ENCODE data around the gene TRAPPC5.

Gene TRAPPC5

DNA sequence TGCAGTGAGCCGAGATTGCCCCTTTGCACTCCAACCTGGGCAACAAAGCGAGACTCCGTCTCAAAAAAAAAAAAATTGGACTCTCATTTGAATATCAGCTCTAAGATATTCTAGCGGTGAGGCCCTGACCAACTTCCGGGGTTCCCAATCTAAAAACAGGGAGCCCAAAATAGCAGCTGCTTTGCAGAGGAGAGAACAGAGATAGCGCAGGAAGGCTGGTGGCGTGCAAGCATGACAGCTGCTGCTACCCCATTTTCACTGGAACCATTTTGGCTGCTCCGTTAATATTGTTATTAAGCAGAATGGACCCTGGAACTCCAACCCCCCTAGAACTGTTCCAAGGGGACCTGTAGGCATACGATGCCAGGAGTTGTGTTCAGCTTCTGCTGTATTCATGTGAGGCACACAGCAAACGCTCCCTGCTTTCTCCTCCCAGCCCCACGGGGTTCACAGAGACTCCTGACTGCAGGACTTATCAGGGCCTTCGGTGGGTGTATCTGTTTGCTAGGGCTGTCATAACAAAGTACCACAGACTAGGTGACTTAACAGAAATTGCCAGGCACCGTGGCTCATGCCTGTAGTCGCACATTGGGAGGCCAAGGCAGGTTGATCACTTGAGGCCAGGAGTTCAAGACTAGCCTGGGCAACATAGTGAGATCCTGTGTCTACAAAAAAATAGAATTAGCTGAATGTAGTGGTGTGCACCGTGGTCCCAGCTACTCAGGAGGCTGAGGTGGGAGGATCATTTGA lies 32.2 kb upstream of the TRAPPC5 start:
- H3K36me3 ChIP-seq = peaks cover 49% of the 10 kb centered on the region
- H3K27me3 ChIP-seq = no peaks in the 10 kb centered on the region
- H3K27ac ChIP-seq = peak overlapping the region; percentile 78
- no peaks in the 10 kb centered on the region for H3K9me3 ChIP-seq
- TF ChIP-seq, protein P1, sequence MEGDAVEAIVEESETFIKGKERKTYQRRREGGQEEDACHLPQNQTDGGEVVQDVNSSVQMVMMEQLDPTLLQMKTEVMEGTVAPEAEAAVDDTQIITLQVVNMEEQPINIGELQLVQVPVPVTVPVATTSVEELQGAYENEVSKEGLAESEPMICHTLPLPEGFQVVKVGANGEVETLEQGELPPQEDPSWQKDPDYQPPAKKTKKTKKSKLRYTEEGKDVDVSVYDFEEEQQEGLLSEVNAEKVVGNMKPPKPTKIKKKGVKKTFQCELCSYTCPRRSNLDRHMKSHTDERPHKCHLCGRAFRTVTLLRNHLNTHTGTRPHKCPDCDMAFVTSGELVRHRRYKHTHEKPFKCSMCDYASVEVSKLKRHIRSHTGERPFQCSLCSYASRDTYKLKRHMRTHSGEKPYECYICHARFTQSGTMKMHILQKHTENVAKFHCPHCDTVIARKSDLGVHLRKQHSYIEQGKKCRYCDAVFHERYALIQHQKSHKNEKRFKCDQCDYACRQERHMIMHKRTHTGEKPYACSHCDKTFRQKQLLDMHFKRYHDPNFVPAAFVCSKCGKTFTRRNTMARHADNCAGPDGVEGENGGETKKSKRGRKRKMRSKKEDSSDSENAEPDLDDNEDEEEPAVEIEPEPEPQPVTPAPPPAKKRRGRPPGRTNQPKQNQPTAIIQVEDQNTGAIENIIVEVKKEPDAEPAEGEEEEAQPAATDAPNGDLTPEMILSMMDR (IDR thresholded peaks at IDR 0.05) = no peak
- peaks cover 45 to 53% of the 10 kb centered on the region in 2 experiments for H3K4me1 ChIP-seq (ENCODE audit: control insufficient read depth in 1 of 2, insufficient read depth in 1 of 2, low read depth in 1 of 2, low read length in 1 of 2)
- no peak overlapping the region for H3K4me3 ChIP-seq (ENCODE audit: low read depth in 1 of 2, low read length in 1 of 2)

DNA sequence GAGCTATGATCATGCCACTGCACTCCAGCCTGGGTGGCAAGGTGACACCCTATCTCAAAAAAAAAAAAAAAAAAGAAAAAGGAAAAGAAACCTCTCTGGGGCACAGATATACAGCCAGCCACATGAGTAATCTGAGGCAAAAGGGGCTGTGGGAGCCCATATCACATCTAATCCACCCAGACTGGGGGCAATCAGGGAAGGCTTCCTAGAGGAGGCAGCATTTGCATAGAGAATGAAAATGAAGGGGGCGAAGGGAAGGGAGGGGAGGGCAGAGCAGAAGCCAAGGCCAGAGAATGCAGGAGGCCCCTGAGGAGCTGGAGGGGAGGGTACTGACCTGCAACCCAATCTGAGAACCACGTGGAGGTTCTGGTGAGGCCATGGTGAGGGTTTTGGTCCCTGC lies 30.5 kb upstream of the TRAPPC5 start:
- Histone ChIP-seq H3K4me3 (ENCODE audit: low read depth in 1 of 2, low read length in 1 of 2) (no peak overlapping the region), H3K27ac (no peak overlapping the region), H3K36me3 (peaks cover 36% of the 10 kb centered on the region), H3K27me3 (no peaks in the 10 kb centered on the region), H3K4me1 (ENCODE audit: control insufficient read depth in 1 of 2, insufficient read depth in 1 of 2, low read depth in 1 of 2, low read length in 1 of 2) (peaks cover 51 to 53% of the 10 kb centered on the region in 2 experiments), H3K9me3 (no peaks in the 10 kb centered on the region)
- TF ChIP-seq, protein P1 (IDR thresholded peaks at IDR 0.05) = no peak

DNA sequence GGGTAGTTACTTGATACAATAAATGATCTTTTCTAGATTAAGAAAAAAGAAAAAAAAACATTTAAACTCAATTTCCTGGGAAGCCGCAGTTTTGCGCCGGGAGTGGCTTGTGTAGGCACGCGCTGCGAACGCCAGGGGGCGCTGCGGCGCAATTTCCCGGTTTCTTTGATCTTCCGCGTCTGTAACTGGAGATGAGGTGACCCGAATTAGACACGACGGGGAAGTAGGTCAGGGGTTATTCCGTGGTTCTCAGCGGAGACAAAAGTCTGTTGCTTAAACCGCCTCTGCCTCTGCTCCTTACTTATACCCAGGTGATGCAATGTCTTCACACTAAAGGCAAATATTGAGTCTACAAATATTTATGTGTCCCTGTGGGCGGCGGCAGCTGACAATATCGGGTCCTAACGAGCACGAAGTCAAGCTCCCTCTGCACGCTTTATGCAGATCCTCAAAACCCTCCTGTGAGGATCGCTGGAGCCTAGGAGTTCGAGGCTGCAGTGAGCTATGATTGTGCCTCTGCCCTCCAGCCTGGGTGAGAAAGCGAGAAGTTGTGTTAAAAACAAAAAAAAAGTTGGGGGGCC lies 28.5 kb upstream of the TRAPPC5 start:
- peaks cover 55 to 56% of the 10 kb centered on the region in 2 experiments for H3K4me1 ChIP-seq (ENCODE audit: control insufficient read depth in 1 of 2, insufficient read depth in 1 of 2, low read depth in 1 of 2, low read length in 1 of 2)
- peak overlapping the region; percentile 91 for H3K27ac ChIP-seq
- no peaks in the 10 kb centered on the region for H3K27me3 ChIP-seq
- peaks cover 16% of the 10 kb centered on the region for H3K36me3 ChIP-seq
- no peaks in the 10 kb centered on the region for H3K9me3 ChIP-seq
- TF ChIP-seq, protein P1 (IDR thresholded peaks at IDR 0.05) = peak; percentile 98
- H3K4me3 ChIP-seq (ENCODE audit: low read depth in 1 of 2, low read length in 1 of 2) = peak overlapping the region; percentile 51 to 55

DNA sequence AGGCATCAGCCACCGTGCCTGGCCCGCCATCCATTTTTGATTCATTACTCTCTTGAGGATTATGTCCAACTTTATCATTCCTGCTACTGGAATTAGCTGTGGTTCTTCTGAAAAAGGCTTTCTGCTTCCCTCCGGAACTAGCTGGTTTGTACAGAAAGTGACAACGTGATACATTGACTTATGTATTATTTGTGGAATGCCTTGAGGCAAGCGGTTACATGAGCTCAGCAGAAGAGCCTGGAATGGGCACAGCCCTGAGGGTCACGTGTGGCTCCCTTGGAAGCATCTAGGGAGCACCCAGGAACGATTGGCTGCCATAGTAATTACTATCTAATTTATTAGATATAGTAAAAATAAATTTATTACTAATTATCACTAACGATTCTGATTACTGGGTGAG lies 26.2 kb upstream of the TRAPPC5 start:
- Histone ChIP-seq H3K4me1 (ENCODE audit: control insufficient read depth in 1 of 2, insufficient read depth in 1 of 2, low read depth in 1 of 2, low read length in 1 of 2) (peaks cover 77 to 78% of the 10 kb centered on the region in 2 experiments), H3K27ac (peak overlapping the region; percentile 91), H3K9me3 (no peaks in the 10 kb centered on the region), H3K27me3 (no peaks in the 10 kb centered on the region), H3K36me3 (no peaks in the 10 kb centered on the region), H3K4me3 (ENCODE audit: low read depth in 1 of 2, low read length in 1 of 2) (no peak overlapping the region)
- TF ChIP-seq, protein P1 (IDR thresholded peaks at IDR 0.05) = no peak

DNA sequence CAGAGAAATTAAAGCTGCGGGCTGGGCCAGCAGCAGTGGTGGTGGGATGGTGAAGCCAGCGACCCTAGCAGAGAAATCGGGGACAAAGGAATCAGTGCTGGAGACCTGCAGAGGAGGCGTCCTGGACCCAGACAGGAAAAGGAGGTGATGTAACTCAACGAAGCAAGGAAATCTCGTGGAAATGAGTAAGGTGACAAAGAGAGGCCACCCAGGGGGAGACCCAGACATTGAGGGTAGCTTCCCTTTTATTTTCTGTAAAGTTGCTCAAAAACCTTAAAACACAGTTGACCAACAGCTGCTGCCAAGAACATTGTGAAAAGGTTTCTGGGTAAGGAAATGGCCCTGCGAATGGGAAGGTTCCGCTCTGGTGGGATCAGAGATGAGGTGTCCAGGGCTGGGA lies 25.1 kb upstream of the TRAPPC5 start:
- Histone ChIP-seq H3K36me3 (no peaks in the 10 kb centered on the region), H3K27ac (peak overlapping the region; percentile 91), H3K9me3 (no peaks in the 10 kb centered on the region), H3K27me3 (no peaks in the 10 kb centered on the region), H3K4me1 (ENCODE audit: control insufficient read depth in 1 of 2, insufficient read depth in 1 of 2, low read depth in 1 of 2, low read length in 1 of 2) (peaks cover 77 to 81% of the 10 kb centered on the region in 2 experiments), H3K4me3 (ENCODE audit: low read depth in 1 of 2, low read length in 1 of 2) (peak overlapping the region; percentile 48 to 55)
- TF ChIP-seq, protein P1 (IDR thresholded peaks at IDR 0.05) = no peak
